Activated CD4-positive, alpha-beta T cell treated with anti-CD3 and anti-CD28 coated beads for 1 hour (primary cell): ENCODE data around the gene EIF3K.
"Not testable (repeated sequence)": the region's sequence is repeated elsewhere in the genome, so short reads cannot be mapped to it uniquely, and the experiment has no call there.

Source experiments
- DNase-seq: peaks from one replicate; pipeline ENCODE4 v3.0.0-alpha.2; 2020

Gene EIF3K

DNA sequence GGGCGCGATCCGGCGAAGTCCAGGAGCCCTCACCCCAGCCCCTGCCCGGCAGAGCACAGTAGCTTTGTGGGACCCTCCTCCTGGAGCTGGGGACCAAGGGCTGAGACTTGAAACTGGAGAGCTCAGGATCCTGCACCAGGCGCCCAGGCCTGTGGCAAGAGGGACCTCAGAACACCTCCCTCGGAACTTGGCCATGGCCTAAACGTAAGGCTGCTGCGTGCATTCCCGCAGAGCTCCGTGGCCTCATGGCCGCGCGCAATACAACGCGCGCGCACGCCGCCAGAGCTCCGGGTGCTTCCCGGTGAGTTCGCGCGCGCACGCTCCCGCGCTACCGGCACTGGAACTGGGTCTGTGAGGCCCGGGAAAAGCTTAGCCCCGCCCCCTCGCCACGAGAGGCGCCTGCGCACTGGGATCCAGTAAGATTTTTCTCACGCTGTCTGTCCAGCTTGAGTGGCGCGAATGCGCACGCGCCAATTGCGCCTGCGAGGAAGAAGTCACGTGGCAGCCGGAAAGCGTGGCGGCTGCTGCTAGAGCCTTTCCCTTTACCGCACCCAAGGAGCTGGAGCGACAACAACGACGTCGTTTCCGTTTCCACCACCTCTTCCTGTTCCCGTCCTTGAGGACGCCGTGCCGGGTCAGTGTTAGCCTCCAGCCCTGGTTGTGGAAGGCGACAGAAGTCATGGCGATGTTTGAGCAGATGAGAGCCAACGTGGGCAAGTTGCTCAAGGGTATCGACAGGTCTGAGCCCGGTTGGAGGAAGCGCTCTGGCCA, at the start of gene EIF3K:
EIF3K (plus strand) TSS at position 599 of the 771 bp plus-strand sequence; CDS start at position 680, 81 bp downstream.
- peak; percentile 95 for DNase-seq

GRCh38 chr19:38569368-38569983, 49.5 kb upstream of the EIF3K start:
- no peak for DNase-seq

DNA sequence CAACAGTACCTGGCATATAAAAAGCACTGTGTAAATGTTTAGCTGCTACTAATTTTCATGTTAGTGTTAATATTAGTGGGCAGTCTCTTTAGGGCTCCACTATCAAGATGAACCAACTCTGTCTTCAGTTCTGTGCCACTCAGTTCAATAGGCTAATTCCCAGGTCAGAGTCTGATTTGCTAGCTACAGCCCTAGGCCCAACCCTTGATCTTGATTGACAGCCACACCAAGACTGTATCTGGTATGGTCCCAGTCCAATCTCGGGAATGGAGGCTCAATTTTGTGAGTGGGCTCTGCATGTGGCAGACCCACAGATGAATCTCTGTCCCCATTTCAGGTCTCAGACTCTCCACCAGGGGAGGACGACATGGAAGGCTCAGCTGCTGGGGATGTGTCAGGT, 47.3 kb upstream of the EIF3K start:
- no peak for DNase-seq

- no peak for DNase-seq
Observed at GRCh38 chr19:38577826-38578225, 41.2 kb upstream of the EIF3K start.

DNA sequence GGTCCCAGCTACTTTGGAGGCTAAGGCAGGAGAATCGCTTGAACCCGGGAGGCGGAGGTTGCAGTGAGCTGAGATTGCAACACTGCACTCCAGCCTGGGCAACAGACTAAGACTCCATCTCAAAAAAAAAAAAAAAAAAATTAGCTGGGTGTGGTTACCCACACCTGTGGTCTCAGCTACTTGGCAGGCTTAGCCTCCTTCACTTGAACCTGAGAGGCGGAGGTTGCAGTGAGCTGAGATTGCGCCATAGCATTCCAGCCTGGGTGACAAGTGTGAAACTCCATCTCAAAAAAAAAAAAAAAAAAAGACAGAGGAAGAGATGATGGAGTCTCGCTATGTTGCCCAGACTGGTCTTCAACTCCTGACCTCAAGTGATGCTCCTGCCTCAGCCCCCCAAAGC, 39.7 kb upstream of the EIF3K start:
- not testable (repeated sequence) for DNase-seq

DNA sequence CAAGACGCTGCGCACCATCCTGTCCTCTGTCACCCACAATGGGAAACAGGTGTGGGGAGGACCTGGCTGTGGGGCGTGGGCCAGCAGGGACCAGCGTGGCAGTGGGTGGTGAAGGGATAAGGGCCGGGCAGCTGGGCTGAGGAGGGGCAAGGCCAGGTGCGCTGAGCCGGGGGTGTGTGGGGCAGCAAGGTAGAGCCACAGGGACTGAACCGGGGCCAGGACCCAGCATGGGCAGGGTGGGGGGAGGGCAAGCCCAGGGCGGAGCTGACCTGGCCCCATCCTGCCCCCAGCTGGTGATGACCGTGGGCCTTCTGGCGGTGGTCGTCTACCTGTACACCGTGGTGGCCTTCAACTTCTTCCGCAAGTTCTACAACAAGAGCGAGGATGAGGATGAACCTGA, 38.9 kb upstream of the EIF3K start:
- no peak for DNase-seq

DNA sequence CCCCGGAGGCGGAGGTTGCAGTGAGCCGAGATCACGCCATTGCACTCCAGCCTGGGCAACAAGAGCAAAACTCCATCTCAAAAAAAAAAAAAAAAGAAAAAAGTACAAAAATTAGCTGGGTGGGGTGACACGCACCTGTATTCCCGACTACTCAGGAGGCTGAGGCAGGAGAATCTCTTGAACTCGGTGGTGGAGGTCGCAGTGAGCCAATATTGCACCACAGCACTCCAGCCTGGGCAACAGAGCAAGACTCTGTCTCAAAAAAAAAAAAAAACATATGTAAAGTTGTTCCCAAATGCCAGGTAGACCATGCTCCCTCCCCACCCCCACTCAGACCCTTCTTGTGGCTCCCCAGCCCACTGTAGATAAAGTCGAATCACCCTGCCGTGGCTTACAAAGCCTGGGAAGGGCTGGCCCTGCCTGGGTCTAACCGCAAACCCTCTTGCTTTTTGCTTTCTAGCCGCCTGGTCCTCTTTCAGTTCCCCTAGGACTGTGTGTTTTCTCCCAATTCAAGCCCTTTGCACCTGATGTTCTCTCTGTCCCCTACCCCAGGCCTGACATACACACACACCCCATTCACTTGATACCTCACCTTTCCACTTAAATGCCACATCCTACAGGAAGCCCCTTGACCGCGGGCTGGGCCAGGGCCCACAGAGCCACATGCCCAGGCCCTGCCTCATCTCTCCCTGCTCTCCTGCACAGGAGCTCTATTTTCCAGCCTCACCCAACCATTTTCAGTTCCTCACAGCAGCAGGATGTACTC, 35.6 kb upstream of the EIF3K start:
- DNase-seq = no peak

GRCh38 chr19:38583985-38584305, 35.0 kb upstream of the EIF3K start:
- DNase-seq = no peak

GRCh38 chr19:38587562-38587961, 31.4 kb upstream of the EIF3K start:
- DNase-seq = no peak

- no peak for DNase-seq
Observed at GRCh38 chr19:38588041-38588440, 30.9 kb upstream of the EIF3K start.

GRCh38 chr19:38592940-38593339, 26.0 kb upstream of the EIF3K start:
- no peak for DNase-seq

- no peak for DNase-seq
Observed at GRCh38 chr19:38596057-38596981, 22.7 kb upstream of the EIF3K start.

DNA sequence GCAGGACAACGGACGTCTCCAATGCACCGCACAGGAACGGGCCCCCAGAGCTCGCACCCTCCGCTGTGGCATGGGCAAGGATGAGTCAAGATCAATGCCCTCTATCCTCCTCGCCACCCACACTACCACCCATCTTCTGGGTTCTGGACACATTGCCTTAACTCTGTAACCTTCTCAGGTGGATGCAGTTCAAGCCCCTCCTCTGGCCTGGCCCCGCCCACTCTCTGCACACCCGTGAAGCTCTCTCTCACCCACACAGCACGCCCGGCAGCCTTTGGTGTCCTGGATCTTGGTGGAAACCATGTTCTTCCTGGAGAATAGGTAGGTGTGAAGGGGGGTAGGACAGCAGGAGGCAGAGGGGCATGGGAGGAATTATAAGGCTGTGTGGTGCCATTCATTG, 21.9 kb upstream of the EIF3K start:
- DNase-seq = no peak

DNA sequence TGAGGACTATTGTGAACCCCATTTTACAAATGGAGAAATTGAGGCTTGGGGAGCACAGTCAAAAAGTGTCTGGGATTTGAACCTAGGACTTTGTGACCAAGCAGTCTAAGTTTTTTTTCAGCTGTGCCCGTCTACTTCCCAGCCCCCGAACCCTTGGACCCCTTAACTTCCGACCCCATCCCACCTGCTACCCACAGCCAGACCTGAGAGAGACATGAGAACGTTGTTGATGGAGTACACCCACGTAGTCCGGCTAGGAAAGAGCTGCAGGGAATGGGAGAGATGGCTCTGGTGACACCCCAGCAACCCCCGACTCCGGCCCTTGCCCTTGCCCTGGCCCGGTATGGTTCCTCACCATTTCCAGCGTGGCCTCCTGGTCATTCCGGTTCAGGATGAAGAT, 19.3 kb upstream of the EIF3K start:
- DNase-seq = no peak

- DNase-seq = not testable (repeated sequence)
Observed at GRCh38 chr19:38602856-38603255, 16.1 kb upstream of the EIF3K start.

GRCh38 chr19:38606131-38606530, 12.9 kb upstream of the EIF3K start:
- no peak for DNase-seq

- DNase-seq = no peak
Observed at GRCh38 chr19:38614289-38614688, 4.7 kb upstream of the EIF3K start.

DNA sequence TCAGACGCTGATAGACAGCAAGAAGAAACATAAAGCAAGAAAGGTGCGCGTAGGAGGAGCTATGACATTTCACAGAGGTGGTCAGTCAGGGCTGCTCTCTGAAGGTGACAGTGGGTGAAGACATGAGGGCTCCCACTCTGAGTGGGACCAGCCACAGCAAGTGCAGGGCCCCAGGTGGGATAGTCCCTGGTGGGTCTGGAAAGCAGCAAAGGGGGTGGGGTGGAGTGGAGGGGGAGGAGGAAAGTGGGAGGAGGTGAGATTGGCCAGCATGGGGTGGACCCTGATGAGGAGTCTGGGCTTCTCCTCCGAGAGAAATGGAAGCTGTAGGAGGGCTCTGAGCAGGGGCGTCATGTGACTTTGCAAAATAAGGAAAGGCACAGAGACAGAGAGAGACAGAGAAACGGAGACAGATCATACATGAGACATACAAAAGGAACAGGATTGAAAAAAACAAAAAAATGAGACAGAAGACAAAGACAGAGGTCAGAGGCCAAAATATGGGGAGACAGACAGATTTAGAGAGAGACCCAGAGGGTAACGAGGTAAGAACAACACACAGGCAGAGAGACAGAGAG, 3.9 kb upstream of the EIF3K start:
- DNase-seq = no peak

GRCh38 chr19:38616265-38616664, 2.7 kb upstream of the EIF3K start:
- no peak for DNase-seq

DNA sequence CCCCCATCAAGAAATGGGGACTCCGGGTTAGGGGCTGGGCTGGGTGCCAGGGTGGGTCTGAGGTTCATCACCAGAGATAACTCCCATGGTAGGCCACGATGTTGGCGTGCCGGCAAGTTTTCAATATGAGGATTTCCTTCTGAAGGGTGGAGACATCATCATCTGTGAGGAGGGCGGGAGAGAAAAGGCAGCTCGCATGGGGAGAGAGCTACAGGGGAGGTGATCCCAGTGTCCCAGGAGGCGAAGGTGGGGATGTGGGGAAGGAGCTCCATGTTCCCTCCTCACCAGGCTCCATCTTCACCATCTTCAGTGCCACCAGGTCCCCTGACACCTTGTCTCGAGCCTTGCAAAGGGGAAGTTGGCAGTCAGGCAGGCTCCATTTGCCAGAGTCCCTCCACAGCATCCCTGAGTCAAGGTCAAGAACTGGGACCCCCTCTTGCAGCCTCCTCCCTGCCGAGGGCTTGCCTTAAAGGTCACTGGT, 1.7 kb upstream of the EIF3K start:
- no peak for DNase-seq

GRCh38 chr19:38617764-38618589, 1.0 kb upstream of the EIF3K start, which contains the start of gene MAP4K1:
Gene MAP4K1, minus strand, starts transcription at chr19:38617953. Its CDS starts 58 bp downstream, at chr19:38617895.
- peak; percentile 45 for DNase-seq
